ENCODE measurements around the gene CBLB. TPM values are rescaled to one million over a fixed set of nuclear protein-coding genes. Genes with fewer than 3 reads are reported as not detected.

The CBLB gene
- total RNA-seq, 1 experiment from 2014 or later = 23.9 TPM

GRCh38 chr3:105876780-105877327 lies 8.0 kb upstream of the CBLB start:
- H3K9ac ChIP-seq (ENCODE audit: low read length) = no peak overlapping the region
- H3K79me2 ChIP-seq (ENCODE audit: low read length) = no peaks in the 10 kb centered on the region
- BruUV-seq (replicated peaks) = no TSS peak
- TF ChIP-seq EZH2 (IDR thresholded peaks at IDR 0.05; ENCODE audit: low read length, unreplicated experiment) (no peak), EZH2phosphoT487 (IDR thresholded peaks at IDR 0.05; ENCODE audit: borderline replicate concordance, low read length) (no peak), CTCF (conservative IDR thresholded peaks at IDR 0.05; ENCODE audit: low read depth, low read length) (no peak)
- no peaks in the 10 kb centered on the region for H3K9me3 ChIP-seq (ENCODE audit: low read length)
- H3F3A ChIP-seq (ENCODE audit: low read length, unreplicated experiment) = no peaks in the 10 kb centered on the region
- no peaks in the 10 kb centered on the region for H3K9me2 ChIP-seq (replicated peaks; ENCODE audit: low read length)
- no peaks in the 10 kb centered on the region for H3K27me3 ChIP-seq (ENCODE audit: low read length)
- H3K4me2 ChIP-seq (ENCODE audit: low read length) = no peak overlapping the region
- no peaks in the 10 kb centered on the region for H3K36me3 ChIP-seq (ENCODE audit: low read depth, low read length)
- H2AFZ ChIP-seq (ENCODE audit: low read length) = no peak overlapping the region
- intact Hi-C loops (cut with micrococcal nuclease) = no loop called here
- no peaks in the 10 kb centered on the region for H4K20me1 ChIP-seq (ENCODE audit: low read length)
- CTCF ChIA-PET = interaction anchor here (0.6 kb wide), 1 partner anchor 242 kb away, joined by 4 read pairs; no protein-coding TSS in a partner anchor
- H3K4me1 ChIP-seq (ENCODE audit: insufficient read depth, low read length) = no peaks in the 10 kb centered on the region
- ATAC-seq = no peak
- POLR2A ChIA-PET (ENCODE audit: unreplicated experiment) = no interaction called here
- H3K27ac ChIP-seq (ENCODE audit: low read length) = no peak overlapping the region
- no peak for DNase-seq
- no peak overlapping the region for H3K4me3 ChIP-seq (ENCODE audit: low read length)

GRCh38 chr3:105869861-105870755 lies 1.3 kb upstream of the CBLB start:
- H2AFZ ChIP-seq (ENCODE audit: low read length) = peak overlapping the region; percentile 89
- peak overlapping the region; percentile 81 for H3K4me2 ChIP-seq (ENCODE audit: low read length)
- DNase-seq (no peak), ATAC-seq (no peak)
- POLR2A ChIA-PET (ENCODE audit: unreplicated experiment) = interaction anchor here (0.6 to 0.7 kb wide), 3 partner anchors 98 to 253 kb away, joined by 3 to 11 read pairs (median 3); no protein-coding TSS in a partner anchor
- CTCF ChIA-PET = no interaction called here
- H3K9me3 ChIP-seq (ENCODE audit: low read length) = no peaks in the 10 kb centered on the region
- H3K4me1 ChIP-seq (ENCODE audit: insufficient read depth, low read length) = peaks cover 36% of the 10 kb centered on the region
- H3K9me2 ChIP-seq (replicated peaks; ENCODE audit: low read length) = no peaks in the 10 kb centered on the region
- no peaks in the 10 kb centered on the region for H3K36me3 ChIP-seq (ENCODE audit: low read depth, low read length)
- H3K27ac ChIP-seq (ENCODE audit: low read length) = peak overlapping the region; percentile 61
- H3K4me3 ChIP-seq (ENCODE audit: low read length) = peak overlapping the region; percentile 96
- no peaks in the 10 kb centered on the region for H3K27me3 ChIP-seq (ENCODE audit: low read length)
- TF ChIP-seq CTCF (conservative IDR thresholded peaks at IDR 0.05; ENCODE audit: low read depth, low read length) (no peak), EZH2 (IDR thresholded peaks at IDR 0.05; ENCODE audit: low read length, unreplicated experiment) (no peak), EZH2phosphoT487 (IDR thresholded peaks at IDR 0.05; ENCODE audit: borderline replicate concordance, low read length) (no peak)
- peak overlapping the region; percentile 90 for H3K9ac ChIP-seq (ENCODE audit: low read length)
- no TSS peak for BruUV-seq (replicated peaks)
- H3K79me2 ChIP-seq (ENCODE audit: low read length) = peaks cover 36% of the 10 kb centered on the region
- intact Hi-C loops (cut with micrococcal nuclease) = loop anchor here (1.0 to 10.0 kb wide), 13 partner anchors 37 to 857 kb away; no protein-coding TSS in a partner anchor
- no peaks in the 10 kb centered on the region for H3F3A ChIP-seq (ENCODE audit: low read length, unreplicated experiment)
- no peaks in the 10 kb centered on the region for H4K20me1 ChIP-seq (ENCODE audit: low read length)

All from PC-3 (cell line).